SU-DHL-6 (cell line): ENCODE results near the gene RPL36AL.
"Not testable (repeated sequence)": the region's sequence is repeated elsewhere in the genome, so short reads cannot be mapped to it uniquely, and the experiment has no call there.

ENCODE experiments used
- EZH2phosphoT487 ChIP-seq: fragments of 200-600 bp; sonication (generic), shearing (Covaris generic); conservative IDR thresholded peaks from 2 replicates; pipeline ENCODE4 v1.6.1; 2018; ENCODE audit warnings: mild to moderate bottlenecking, antibody characterized with exemption, low read length, moderate library complexity, mixed read lengths
- TF ChIP-seq, protein P1 (sequence below): fragments of 200-600 bp; sonication (generic); IDR thresholded peaks from one replicate; pipeline ENCODE4 v1.5.1; 2017; ENCODE audit warnings: antibody characterized with exemption, mild to moderate bottlenecking, low read length, moderate library complexity; ENCODE audit not compliant: insufficient read depth, poor library complexity, severe bottlenecking

DNA sequence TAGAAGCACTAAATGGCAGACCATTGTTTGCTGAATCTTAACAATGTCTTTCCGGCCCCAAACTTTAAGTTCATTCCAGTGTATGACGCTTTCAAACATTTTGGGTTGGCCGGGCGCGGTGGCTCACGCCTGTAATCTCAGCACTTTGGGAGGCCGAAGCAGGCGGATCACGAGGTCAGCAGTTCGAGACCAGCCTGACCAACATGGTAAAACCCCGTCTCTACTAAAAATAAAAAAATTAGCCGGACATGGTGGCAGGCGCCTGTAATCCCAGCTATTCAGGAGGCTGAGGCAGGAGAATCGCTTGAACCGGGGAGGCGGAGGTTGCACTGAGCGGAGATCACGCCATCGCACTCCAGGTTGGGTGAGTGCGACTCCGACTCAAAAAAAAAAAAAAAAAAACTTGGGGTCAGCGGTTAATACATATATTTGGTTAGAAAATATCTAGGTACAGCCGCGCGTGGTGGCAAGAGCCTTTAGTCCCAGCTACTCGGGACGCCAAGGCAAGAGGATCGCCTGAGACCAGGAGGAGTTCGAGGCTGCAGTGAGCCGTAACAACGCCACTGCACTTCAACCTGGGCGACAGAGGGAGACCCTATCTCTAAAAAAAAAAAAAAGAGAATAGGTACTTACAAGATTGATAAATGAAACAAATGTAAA lies 35.3 kb downstream of the RPL36AL start:
- TF ChIP-seq, protein P1, sequence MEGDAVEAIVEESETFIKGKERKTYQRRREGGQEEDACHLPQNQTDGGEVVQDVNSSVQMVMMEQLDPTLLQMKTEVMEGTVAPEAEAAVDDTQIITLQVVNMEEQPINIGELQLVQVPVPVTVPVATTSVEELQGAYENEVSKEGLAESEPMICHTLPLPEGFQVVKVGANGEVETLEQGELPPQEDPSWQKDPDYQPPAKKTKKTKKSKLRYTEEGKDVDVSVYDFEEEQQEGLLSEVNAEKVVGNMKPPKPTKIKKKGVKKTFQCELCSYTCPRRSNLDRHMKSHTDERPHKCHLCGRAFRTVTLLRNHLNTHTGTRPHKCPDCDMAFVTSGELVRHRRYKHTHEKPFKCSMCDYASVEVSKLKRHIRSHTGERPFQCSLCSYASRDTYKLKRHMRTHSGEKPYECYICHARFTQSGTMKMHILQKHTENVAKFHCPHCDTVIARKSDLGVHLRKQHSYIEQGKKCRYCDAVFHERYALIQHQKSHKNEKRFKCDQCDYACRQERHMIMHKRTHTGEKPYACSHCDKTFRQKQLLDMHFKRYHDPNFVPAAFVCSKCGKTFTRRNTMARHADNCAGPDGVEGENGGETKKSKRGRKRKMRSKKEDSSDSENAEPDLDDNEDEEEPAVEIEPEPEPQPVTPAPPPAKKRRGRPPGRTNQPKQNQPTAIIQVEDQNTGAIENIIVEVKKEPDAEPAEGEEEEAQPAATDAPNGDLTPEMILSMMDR: not testable (repeated sequence)
- not testable (repeated sequence) for TF ChIP-seq EZH2phosphoT487
